B cell (primary cell): ENCODE results near the gene TM4SF20. TPM values are rescaled to one million over a fixed set of nuclear protein-coding genes. Genes with fewer than 3 reads are reported as not detected.

ENCODE experiments used
- ATAC-seq: fragments of 200-7000 bp; cut with Tn5 transposase; one replicate; pipeline ENCODE4 v1.10.0; 2021; ENCODE audit warnings: low read depth, mild to moderate bottlenecking, moderate number of reproducible peaks, moderate library complexity
- CTCF ChIA-PET: fragments of 350-600 bp; sonication (Branson Sonifier 250); formaldehyde crosslinking; loops from one replicate; lab custom pipeline; 2021; ENCODE audit warnings: antibody characterized with exemption, inconsistent platforms; lab: Charles Lee
- POLR2A ChIA-PET: fragments of 350-600 bp; sonication (Branson Sonifier 250); formaldehyde crosslinking; loops from one replicate; lab custom pipeline; 2021; ENCODE audit warnings: antibody characterized with exemption; lab: Charles Lee
- DNase-seq: peaks from one replicate; pipeline ENCODE4 v3.0.0; 2013
- H2AFZ ChIP-seq: 2 replicates; pipeline ENCODE4 v1.6.1; 2012; ENCODE audit warnings: mild to moderate bottlenecking, low read depth, low read length; ENCODE audit not compliant: insufficient read depth, poor library complexity, severe bottlenecking
- H3K27ac ChIP-seq, 2 donors: 1 replicate in 1 of 2; 2 replicates in 1 of 2; pipeline ENCODE4 v1.5.1; 2012 to 2013; ENCODE audit warnings: low read length in 2 of 2, mild to moderate bottlenecking in 2 of 2, moderate library complexity in 1 of 2
- H3K27me3 ChIP-seq, 4 experiments: fragments of 200-600 bp in 1 of 4; sonication (generic) in 1 of 4; replicated peaks in 1 of 4; 1 replicate in 2 of 4; 2 replicates in 2 of 4; pipeline versions ENCODE4 v1.6.1 to v1.7.0; 2013 to 2016; ENCODE audit warnings: low read length in 3 of 4, mild to moderate bottlenecking in 2 of 4, mixed read lengths in 1 of 4, moderate library complexity in 1 of 4; ENCODE audit not compliant: insufficient read depth in 4 of 4, control insufficient read depth in 3 of 4; ENCODE audit errors: control extremely low read depth in 1 of 4
- H3K36me3 ChIP-seq, 2 experiments: replicated peaks in 1 of 2; 1 replicate in 1 of 2; 2 replicates in 1 of 2; pipeline versions ENCODE4 v1.6.1 to v1.7.1; 2013; ENCODE audit warnings: low read length in 1 of 2; ENCODE audit not compliant: insufficient read depth in 2 of 2, control insufficient read depth in 1 of 2; ENCODE audit errors: control extremely low read depth in 1 of 2, extremely low read depth in 1 of 2
- H3K4me1 ChIP-seq, 2 donors: fragments of 200-600 bp in 1 of 2; sonication (generic) in 1 of 2; 1 replicate in 1 of 2; 2 replicates in 1 of 2; pipeline versions ENCODE4 v1.5.1 to v1.6.1; 2013 to 2017; ENCODE audit warnings: low read length in 2 of 2; ENCODE audit not compliant: control insufficient read depth in 2 of 2, insufficient read depth in 2 of 2
- H3K4me2 ChIP-seq: replicated peaks from 2 replicates; pipeline ENCODE3; 2012; ENCODE audit warnings: mild to moderate bottlenecking, low read depth, low read length; ENCODE audit not compliant: poor library complexity, severe bottlenecking
- H3K4me3 ChIP-seq, 5 experiments: fragments of 200-600 bp in 1 of 5; sonication (generic) in 1 of 5; 1 replicate in 3 of 5; 2 replicates in 2 of 5; pipeline versions ENCODE4 v1.5.1 to v1.7.0; 2011 to 2016; ENCODE audit warnings: low read length in 4 of 5, mild to moderate bottlenecking in 4 of 5, low read depth in 2 of 5, control low read depth in 1 of 5, moderate library complexity in 1 of 5; ENCODE audit not compliant: insufficient read depth in 1 of 5; ENCODE audit errors: control extremely low read depth in 1 of 5, extremely low read depth in 1 of 5
- H3K79me2 ChIP-seq: fragments of 200-600 bp; sonication (generic); one replicate; pipeline ENCODE4 v1.6.0; 2016; ENCODE audit warnings: low read length; ENCODE audit not compliant: control insufficient read depth, insufficient read depth
- H3K9ac ChIP-seq: fragments of 200-600 bp; sonication (generic); 2 replicates; pipeline ENCODE4 v1.6.1; 2017; ENCODE audit warnings: mild to moderate bottlenecking, low read length, moderate library complexity
- H3K9me3 ChIP-seq, 3 donors: one replicate each; pipeline versions ENCODE4 v1.6.1 to v1.7.1; 2013; ENCODE audit warnings: low read length in 2 of 3; ENCODE audit not compliant: control insufficient read depth in 2 of 3, insufficient read depth in 1 of 3; ENCODE audit errors: control extremely low read depth in 1 of 3
- H4K20me1 ChIP-seq: 2 replicates; pipeline ENCODE4 v1.6.0; 2012; ENCODE audit warnings: mild to moderate bottlenecking, low read length; ENCODE audit not compliant: insufficient read depth, control insufficient read depth, poor library complexity, severe bottlenecking
- H3K27ac Mint-ChIP-seq: one replicate; pipeline ENCODE4 v1.8.0; 2021; ENCODE audit warnings: mixed read lengths
- H3K27me3 Mint-ChIP-seq: one replicate; pipeline ENCODE4 v1.8.0; 2021; ENCODE audit warnings: mixed read lengths
- H3K4me1 Mint-ChIP-seq: one replicate; pipeline ENCODE4 v1.8.0; 2021; ENCODE audit warnings: mixed read lengths
- H3K4me3 Mint-ChIP-seq: one replicate; pipeline ENCODE4 v1.8.0; 2021; ENCODE audit warnings: mixed read lengths
- H3K9me3 Mint-ChIP-seq: one replicate; pipeline ENCODE4 v1.8.0; 2022; ENCODE audit warnings: mixed read lengths; ENCODE audit not compliant: insufficient read depth
- EZH2 ChIP-seq: IDR thresholded peaks from 2 replicates; pipeline ENCODE4 v1.6.1; 2012; ENCODE audit warnings: borderline replicate concordance, low read depth, mild to moderate bottlenecking, moderate library complexity, low read length; ENCODE audit not compliant: insufficient read depth, poor library complexity, severe bottlenecking
- WGBS: methylation state at CpG from one replicate; pipeline ENCODE4 v1.1.5; 2013; ENCODE audit warnings: missing lambda C conversion rate; ENCODE audit not compliant: insufficient coverage; 5-methylcytosine and 5-hydroxymethylcytosine counted together
- intact Hi-C: fragments of 100-400 bp; cut with micrococcal nuclease; formaldehyde crosslinking; loops from one replicate; pipeline ENCODE4 v1.10.0; 2022
- polyA plus RNA-seq: library from polyadenylated mRNA; depleted of rRNA; stranded (reverse); fragments of >200 nt; gene quantifications from 2 replicates; pipeline ENCODE4 v1.2.3, GENCODE V29; 2012
- total RNA-seq, 2 donors: library from RNA; stranded (reverse); fragments of 120-200 nt in 1 of 2; gene quantifications; 1 replicate in 1 of 2; 2 replicates in 1 of 2; pipeline versions ENCODE4 v1.2.3 to v1.2.4, GENCODE V29; 2013 to 2022
- TF ChIP-seq, protein P1 (sequence below): fragments of 200-600 bp; IDR thresholded peaks from one replicate; pipeline ENCODE4 v1.8.0; 2022; ENCODE audit warnings: antibody characterized with exemption, mild to moderate bottlenecking

TM4SF20 gene
- total and polyA plus RNA-seq, 2 donors (not counting 1 experiment from before 2014, with no cell fraction given): not detected

DNA sequence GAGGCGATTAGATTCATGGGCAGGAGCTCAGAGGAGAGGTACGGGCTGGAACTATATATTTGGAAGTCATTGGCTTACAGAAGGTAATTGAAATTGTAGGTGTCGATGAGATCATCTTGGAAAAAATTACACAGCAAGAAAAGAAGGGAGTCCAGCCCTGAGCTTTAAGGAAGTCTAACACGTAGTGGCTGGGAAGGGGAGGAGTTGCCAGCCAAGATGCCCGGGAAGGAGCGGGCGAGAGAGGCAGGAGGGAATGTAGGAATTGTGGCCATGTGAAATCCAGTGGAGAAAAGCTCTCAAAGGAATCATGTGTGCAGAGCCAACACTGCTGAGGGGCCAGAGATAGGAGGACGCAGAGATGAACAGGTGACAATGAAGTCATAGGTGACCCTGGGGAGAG, 34.3 kb upstream of the TM4SF20 start:
- no peaks in the 10 kb centered on the region for H3K27me3 Mint-ChIP-seq
- H2AFZ ChIP-seq: no peak overlapping the region

GRCh38 chr2:227412877-227413276, 33.8 kb upstream of the TM4SF20 start:
- H3K27ac ChIP-seq: no peak overlapping the region
- H3K4me1 ChIP-seq: peaks cover 34 to 37% of the 10 kb centered on the region in 2 donors
- Mint-ChIP-seq H3K9me3 (no peaks in the 10 kb centered on the region), H3K4me1 (peaks cover 39% of the 10 kb centered on the region), H3K4me3 (no peak overlapping the region), H3K27ac (peak overlapping the region; percentile 6), H3K27me3 (no peaks in the 10 kb centered on the region)
- peaks cover 0 to 4% (median 0%) of the 10 kb centered on the region in 3 donors for H3K9me3 ChIP-seq
- H3K4me2 ChIP-seq: no peak overlapping the region
- DNase-seq (no peak), ATAC-seq (no peak)
- H2AFZ ChIP-seq: no peak overlapping the region
- H3K36me3 ChIP-seq: no peaks in the 10 kb centered on the region
- no peak overlapping the region for H3K9ac ChIP-seq
- no peaks in the 10 kb centered on the region for H3K27me3 ChIP-seq
- POLR2A ChIA-PET: no interaction called here
- H3K79me2 ChIP-seq: no peaks in the 10 kb centered on the region
- WGBS: 100% methylated on average over 2 of the region's 5 CpGs
- CTCF ChIA-PET: interaction anchor here (0.9 kb wide), 1 partner anchor 14 kb away, joined by 3 read pairs; no protein-coding TSS in a partner anchor
- intact Hi-C loops: loop anchor here (5.0 kb wide), 1 partner anchor 49 kb away; no protein-coding TSS in a partner anchor
- TF ChIP-seq EZH2: no peak
- TF ChIP-seq, protein P1, sequence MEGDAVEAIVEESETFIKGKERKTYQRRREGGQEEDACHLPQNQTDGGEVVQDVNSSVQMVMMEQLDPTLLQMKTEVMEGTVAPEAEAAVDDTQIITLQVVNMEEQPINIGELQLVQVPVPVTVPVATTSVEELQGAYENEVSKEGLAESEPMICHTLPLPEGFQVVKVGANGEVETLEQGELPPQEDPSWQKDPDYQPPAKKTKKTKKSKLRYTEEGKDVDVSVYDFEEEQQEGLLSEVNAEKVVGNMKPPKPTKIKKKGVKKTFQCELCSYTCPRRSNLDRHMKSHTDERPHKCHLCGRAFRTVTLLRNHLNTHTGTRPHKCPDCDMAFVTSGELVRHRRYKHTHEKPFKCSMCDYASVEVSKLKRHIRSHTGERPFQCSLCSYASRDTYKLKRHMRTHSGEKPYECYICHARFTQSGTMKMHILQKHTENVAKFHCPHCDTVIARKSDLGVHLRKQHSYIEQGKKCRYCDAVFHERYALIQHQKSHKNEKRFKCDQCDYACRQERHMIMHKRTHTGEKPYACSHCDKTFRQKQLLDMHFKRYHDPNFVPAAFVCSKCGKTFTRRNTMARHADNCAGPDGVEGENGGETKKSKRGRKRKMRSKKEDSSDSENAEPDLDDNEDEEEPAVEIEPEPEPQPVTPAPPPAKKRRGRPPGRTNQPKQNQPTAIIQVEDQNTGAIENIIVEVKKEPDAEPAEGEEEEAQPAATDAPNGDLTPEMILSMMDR: no peak
- H4K20me1 ChIP-seq: no peaks in the 10 kb centered on the region
- H3K4me3 ChIP-seq: no peak overlapping the region

More for the DNA sequence above, 34.3 kb upstream of the TM4SF20 start:
- DNase-seq (no peak), ATAC-seq (no peak)
- Histone ChIP-seq H3K9me3 (peaks cover 0 to 4% (median 0%) of the 10 kb centered on the region in 3 donors), H4K20me1 (no peaks in the 10 kb centered on the region), H3K36me3 (no peaks in the 10 kb centered on the region), H3K4me1 (peaks cover 34 to 37% of the 10 kb centered on the region in 2 donors), H3K4me3 (no peak overlapping the region), H3K27me3 (no peaks in the 10 kb centered on the region), H3K4me2 (no peak overlapping the region), H3K79me2 (no peaks in the 10 kb centered on the region), H3K9ac (no peak overlapping the region), H3K27ac (no peak overlapping the region)
- 95% methylated on average over 8 of the region's 8 CpGs for WGBS
- H3K9me3 Mint-ChIP-seq: no peaks in the 10 kb centered on the region
- no peak overlapping the region for H3K4me3 Mint-ChIP-seq
- TF ChIP-seq EZH2: no peak
- TF ChIP-seq, protein P1: no peak
- ChIA-PET CTCF (interaction anchor here (0.9 kb wide), 1 partner anchor 14 kb away, joined by 3 read pairs; no protein-coding TSS in a partner anchor), POLR2A (no interaction called here)
- no peak overlapping the region for H3K27ac Mint-ChIP-seq
- peaks cover 39% of the 10 kb centered on the region for H3K4me1 Mint-ChIP-seq
- intact Hi-C loops: loop anchor here (5.0 kb wide), 1 partner anchor 49 kb away; no protein-coding TSS in a partner anchor
